SU-DHL-6 (cell line): Measurements from ENCODE around the gene TRIM33.

Source experiments
- EZH2phosphoT487 ChIP-seq: fragments of 200-600 bp; sonication (generic), shearing (Covaris generic); conservative IDR thresholded peaks from 2 replicates; pipeline ENCODE4 v1.6.1; 2018; ENCODE audit warnings: mild to moderate bottlenecking, antibody characterized with exemption, low read length, moderate library complexity, mixed read lengths
- TF ChIP-seq, protein P1 (sequence below): fragments of 200-600 bp; sonication (generic); IDR thresholded peaks from one replicate; pipeline ENCODE4 v1.5.1; 2017; ENCODE audit warnings: antibody characterized with exemption, mild to moderate bottlenecking, low read length, moderate library complexity; ENCODE audit not compliant: insufficient read depth, poor library complexity, severe bottlenecking

DNA sequence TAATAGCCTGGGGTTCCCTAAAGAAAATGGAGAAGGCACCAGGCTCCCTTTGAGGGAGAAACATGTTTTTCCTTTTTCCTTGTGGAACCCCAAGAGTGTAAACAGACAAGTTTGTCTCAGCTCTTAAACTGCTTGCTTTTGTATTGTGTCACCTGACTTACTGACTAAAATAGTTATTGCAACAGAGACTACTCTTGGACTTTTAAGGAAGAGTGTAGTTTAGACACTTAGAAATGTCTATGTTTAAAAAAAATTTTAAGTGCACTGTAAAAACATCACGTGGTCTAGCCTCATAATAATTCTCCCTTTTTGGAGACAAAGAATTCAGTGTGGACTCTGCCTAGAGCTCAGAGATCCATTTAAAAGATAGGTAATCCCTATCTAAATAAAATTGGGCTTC, 141.1 kb downstream of the TRIM33 start:
- TF ChIP-seq, protein P1, sequence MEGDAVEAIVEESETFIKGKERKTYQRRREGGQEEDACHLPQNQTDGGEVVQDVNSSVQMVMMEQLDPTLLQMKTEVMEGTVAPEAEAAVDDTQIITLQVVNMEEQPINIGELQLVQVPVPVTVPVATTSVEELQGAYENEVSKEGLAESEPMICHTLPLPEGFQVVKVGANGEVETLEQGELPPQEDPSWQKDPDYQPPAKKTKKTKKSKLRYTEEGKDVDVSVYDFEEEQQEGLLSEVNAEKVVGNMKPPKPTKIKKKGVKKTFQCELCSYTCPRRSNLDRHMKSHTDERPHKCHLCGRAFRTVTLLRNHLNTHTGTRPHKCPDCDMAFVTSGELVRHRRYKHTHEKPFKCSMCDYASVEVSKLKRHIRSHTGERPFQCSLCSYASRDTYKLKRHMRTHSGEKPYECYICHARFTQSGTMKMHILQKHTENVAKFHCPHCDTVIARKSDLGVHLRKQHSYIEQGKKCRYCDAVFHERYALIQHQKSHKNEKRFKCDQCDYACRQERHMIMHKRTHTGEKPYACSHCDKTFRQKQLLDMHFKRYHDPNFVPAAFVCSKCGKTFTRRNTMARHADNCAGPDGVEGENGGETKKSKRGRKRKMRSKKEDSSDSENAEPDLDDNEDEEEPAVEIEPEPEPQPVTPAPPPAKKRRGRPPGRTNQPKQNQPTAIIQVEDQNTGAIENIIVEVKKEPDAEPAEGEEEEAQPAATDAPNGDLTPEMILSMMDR, result no peak
- no peak for TF ChIP-seq EZH2phosphoT487
